ENCODE measurements around the gene LRRC4B.

The LRRC4B gene

DNA sequence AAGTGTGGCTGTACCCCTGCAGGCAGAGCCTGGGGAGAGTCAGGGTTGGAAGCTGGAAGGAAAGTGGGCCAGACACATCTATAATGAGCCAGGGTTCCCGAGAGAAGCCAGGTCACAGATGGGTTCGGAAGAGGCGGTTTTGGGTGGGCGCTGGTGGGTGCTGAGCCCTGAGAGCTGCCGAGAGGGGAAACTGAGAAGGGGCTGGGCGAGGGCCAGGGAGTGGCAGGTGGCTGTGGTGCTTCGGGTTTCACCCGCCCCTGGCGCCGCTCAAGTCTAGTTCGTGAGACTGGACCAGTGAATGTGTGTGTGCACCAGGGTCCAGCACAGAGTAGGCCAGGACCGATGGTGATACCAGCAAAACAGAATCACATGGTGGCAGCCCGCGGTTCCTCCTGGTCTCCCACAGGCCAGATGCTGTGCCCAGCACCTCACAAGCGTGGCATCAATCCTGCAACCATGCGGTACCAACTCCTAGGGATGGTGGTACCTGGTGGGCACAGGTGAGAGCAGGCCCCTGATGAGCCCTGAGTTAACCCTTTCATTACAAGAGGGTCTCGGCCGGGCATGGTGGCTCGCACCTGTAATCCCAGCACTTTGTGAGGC is 1.8 kb upstream of the LRRC4B start:
- DNase-seq: no peak

DNA sequence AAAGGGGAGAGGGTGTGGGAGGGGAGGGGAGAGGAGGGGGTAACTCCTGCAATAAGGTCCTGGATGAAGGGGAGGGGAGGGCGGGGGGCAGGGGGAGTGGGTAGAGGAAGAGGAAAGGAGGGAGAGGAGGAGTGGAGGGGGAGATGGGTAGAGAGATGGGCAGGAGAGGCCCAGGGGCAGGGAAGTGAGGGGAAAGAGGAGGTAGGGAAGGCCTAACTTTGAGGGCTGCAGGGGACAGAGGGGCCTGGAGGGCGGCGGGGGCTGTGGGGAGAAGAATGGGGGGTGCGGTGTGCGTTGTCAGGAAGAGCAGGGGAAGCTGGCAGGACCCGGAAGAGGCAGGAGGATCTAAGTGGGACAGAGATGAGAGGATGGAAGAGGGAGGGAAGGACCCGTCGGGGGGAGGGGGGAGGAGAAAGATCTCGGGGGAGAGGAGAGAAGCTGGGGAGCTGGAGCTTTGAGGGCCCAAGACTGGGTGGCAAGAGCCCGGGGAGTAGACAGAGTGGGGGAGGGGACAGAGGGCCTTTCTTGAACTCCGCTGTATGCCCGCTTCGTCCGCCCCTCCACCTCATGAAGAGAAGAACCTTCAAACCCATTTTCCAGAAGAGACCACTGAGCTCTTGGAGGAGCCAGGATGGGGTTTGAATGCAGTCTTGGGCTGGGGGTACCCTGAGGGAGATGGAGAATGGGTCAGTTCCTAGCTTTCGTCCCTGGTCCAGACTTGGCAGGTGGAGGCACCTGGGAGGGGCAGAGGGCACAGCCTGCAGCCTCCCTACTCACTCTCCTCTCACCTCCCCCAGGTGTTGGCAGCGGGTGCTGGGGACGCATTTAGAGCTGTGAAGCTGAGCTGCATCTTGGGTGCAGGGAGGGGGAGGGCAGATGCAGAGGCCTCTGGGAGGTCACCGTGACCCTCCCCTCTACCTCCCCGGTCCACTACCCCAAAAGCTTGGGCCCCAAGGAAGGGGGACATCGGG is 778 bp upstream of the LRRC4B start:
- no peak for DNase-seq

DNA sequence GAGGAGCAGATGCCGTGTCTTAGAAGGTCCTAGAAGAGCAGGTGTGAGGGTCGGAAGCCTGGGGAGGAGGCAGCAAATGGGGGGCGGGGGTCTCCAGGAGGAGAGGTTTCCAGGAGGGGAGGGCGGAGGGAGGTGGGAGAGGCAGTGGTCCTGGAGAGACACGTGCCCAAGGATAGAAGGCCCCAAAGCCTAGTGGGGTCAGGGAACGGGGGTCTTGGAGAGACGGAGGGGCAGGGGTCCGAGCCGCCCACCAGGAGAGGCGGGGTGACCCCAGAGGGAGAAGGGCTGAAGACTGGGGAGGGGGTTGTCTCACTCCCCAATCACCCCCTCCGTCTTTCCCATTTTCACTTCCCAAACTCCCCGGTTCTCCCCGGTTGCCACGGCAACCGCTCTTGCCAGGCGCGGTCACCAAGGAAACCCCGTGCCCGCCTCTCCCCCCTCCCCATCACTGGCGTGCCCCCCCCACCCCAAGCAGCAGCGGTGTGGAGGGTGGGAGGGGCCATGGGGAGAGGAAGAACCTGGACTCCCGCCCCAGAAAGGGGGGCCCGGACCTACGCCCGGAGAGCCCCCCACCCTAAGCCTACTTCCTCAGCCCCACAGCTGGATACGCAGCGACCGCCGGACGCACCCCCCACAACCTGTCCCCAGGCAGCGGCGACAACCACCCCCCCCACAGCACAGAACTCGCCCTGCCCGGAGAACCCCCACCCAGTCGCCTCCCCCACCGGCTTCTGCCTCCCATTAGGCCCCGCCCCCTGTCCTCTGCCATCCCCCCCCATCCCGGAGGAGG is 988 bp downstream of the LRRC4B start:
- DNase-seq: no peak

GRCh38 chr19:50565984-50566903 is 2.0 kb downstream of the LRRC4B start:
- no peak for DNase-seq

DNA sequence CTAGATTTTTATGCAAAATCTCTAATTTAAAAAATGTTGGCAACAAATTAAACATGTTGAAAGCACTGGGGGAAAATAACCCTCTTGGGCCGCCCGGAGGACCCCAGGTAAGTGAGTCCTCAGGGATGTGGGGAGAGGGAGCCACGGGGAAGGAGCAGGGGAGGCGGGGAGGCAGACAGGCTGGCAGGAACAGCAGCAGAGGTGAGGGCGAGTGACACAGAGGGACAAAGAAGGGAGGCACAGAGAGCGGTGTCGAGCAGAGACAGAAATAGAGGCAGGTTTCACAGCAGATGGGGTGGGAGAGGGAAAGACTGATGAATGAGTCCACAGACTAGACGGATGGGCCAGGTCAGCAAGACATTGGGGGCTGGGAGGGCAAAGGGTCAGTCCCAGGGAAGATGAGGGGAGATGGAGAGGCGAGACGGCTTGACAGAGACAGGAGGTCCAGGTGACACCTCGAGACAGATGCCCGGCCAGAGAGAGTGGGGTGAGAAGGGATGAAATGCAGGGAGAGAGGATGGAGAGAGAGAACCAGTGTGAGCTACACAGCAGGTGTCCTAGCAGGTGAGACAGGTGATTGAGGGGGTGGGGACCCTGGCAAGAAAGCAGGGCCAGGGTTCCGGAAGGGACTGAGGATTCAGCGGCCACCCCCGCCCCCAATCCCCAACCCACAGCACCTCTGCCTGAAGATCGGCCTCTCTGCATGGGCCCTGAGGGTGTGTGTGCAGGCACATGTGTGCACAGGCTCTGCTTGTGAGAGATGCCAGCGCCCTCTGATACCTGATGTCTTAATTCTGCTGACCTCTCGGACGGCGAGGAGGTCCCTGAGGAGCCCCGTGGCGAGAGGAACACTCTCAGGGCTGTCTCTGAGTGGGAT is 3.8 kb downstream of the LRRC4B start:
- DNase-seq: no peak

DNA sequence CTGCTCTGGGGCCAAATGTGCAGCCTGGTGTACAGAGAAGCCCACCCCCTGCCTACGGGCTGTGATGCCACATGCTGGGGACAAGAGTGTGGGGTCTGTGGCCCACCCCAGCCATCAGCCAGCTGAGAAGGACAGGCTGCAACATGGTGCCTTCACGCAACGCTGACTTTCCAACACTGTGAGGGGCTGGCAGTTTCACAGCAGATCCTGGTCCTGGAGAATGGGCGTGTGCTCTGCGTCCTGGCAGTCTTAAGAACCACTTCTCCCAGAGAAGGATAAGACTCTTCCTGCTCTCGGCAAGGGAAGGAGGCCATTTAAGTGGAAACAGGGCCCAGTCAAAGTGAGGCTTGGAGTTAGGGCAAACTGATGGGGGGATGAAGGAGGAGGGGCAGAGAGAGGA is 4.6 kb downstream of the LRRC4B start:
- DNase-seq: no peak

GRCh38 chr19:50562996-50563395 is 5.2 kb downstream of the LRRC4B start:
- no peak for DNase-seq

DNA sequence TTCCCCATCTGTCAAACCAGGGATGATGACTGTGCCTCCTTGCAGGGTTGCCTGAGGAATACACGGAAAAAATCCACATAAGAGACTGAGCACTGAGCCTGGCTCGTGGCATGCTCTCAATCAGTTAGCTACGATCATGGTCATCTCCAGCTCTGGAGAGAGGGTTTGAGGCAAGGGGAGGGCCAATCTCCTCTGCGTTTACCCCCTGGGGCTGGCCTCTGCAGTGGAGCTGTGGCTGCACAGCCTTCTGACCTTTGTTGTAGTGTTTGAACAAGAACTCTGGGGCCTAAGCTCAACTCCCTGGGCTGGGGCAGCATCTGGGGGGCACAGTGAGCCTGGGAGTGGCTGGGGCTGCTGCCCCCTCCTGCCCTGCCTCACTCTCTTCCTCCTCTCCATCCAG is 5.9 kb downstream of the LRRC4B start:
- DNase-seq: no peak

DNA sequence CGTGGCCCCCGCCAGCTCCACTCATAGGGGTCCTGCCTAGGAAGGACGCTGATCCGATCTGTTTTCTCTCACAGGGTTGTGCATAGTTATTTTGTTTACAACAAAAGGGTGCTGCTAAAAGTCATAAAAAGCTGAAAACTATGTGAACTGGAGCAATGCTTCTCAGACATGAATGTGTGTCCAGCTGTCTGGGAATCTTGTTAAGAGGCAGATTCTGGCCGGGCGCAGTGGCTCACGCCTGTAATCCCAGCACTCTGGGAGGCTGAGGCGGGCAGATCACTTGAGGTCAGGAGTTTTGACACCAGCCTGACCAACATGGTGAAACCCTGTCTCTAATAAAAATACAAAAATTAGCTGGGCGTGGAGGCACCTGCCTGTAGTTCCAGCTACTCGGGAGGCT is 8.6 kb downstream of the LRRC4B start:
- DNase-seq: no peak

GRCh38 chr19:50558449-50558848 is 9.8 kb downstream of the LRRC4B start:
- no peak for DNase-seq

- no peak for DNase-seq
These were observed 10.2 kb downstream of the LRRC4B start for GRCh38 chr19:50558039-50558438.

GRCh38 chr19:50557009-50557613 is 11.1 kb downstream of the LRRC4B start:
- DNase-seq: no peak

DNA sequence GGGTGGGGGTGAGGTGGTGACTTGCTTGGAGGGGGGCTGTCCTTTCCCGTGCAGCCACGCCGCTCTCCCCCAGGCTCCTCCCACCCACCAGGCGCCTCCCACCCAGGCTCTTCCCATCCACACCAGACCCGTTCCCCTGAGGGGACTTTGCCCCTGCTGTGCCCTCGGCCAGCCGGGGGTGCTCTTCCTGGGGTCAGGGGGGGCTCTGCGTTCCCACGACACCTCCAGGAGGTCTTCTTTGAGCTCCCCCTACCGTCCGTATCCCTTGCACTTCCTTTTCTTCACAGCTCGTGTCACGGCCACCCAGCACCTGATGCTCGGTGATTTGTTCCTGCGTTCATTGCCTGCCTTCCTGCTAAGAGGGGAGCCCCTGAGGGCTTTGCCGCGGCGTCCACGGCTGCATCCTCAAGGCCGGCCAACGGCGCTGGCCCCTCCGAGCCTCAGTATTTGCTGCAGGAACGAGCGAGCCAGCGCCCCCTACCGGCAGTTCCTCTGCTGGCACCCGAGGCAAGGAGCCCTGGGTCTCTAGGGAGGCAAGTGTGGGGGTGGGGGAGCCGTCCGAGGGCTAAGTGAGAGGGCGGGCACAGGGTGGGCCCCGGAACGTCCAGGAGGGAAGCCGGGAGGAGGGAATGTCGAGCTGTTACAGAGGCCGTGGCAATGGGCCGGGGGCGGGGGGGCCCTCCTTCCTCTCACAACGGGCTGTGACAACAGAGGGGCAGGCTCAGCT is 11.8 kb downstream of the LRRC4B start:
- peak; percentile 43 for DNase-seq

- DNase-seq: no peak
These were observed 12.6 kb downstream of the LRRC4B start for GRCh38 chr19:50555450-50556281.

- no peak for DNase-seq
These were observed 13.2 kb downstream of the LRRC4B start for GRCh38 chr19:50555033-50555432.

DNA sequence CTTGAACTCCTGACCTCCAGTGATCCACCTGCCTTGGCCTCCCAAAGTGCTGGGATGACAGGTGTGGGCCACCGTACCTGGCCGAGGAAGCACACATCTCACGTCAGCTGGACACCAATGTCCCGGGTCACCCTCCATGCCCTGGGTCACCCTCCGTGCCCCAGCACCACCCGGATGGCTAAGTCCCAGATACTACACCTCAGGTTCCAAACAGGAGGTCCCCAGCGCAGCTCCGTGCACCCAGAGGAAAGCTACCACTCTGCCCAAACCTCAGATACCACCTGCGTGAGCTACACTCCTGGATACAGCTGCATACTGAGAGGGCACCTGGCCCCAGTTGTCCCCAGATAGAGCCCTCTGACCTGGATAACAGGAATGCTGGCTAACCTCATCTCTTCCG is 14.0 kb downstream of the LRRC4B start:
- DNase-seq: no peak

GRCh38 chr19:50553134-50553703 is 15.0 kb downstream of the LRRC4B start:
- no peak for DNase-seq

- DNase-seq: no peak
These were observed 15.7 kb downstream of the LRRC4B start for GRCh38 chr19:50552540-50552939.

DNA sequence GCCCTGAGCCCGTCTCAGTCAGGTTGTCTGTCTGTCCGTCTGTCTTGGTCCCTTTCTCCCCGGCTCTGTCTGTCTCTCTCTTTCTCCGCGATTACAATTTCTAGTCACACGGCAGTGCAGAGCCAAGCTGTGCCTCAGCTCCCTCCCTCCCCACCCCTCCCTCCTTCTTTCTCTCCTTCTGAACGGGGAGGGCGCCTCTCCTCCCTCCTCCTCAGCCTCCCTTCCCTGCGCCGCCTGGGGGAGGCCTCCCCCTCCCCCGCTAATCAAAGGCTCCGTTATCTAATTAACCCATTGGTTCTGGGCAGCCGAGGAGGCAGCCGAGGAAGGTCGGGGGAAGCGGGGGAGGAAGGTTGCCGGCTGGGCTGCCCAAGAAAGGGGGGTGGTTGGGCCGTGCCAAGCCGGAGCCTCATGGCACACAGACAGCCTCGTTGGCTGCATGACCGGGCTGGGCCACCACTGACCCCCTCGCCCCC is 16.5 kb downstream of the LRRC4B start:
- DNase-seq: no peak
